SJSA1 (cell line): ENCODE data around the gene TCF12. TPM values are rescaled to one million over a fixed set of nuclear protein-coding genes. Genes with fewer than 3 reads are reported as not detected.

Source experiments
- DNase-seq, 2 experiments: peaks; one replicate each; pipeline ENCODE4 v3.0.0-alpha.2; 2015 to 2020; ENCODE audit warnings: low spot score in 2 of 2, low read depth in 1 of 2
- H3K27ac ChIP-seq: fragments of 250-450 bp; sonication (Bioruptor Pico); 2 replicates; pipeline ENCODE4 v1.5.1; 2020; ENCODE audit warnings: mild to moderate bottlenecking, moderate library complexity
- H3K27me3 ChIP-seq: fragments of 250-450 bp; sonication (Bioruptor Pico); replicated peaks from 2 replicates; pipeline ENCODE4 v1.5.1; 2020; ENCODE audit warnings: mild to moderate bottlenecking, moderate library complexity
- H3K36me3 ChIP-seq: fragments of 250-450 bp; sonication (Bioruptor Pico); 2 replicates; pipeline ENCODE4 v1.5.1; 2020; ENCODE audit warnings: mild to moderate bottlenecking
- H3K4me1 ChIP-seq: fragments of 250-450 bp; sonication (Bioruptor Pico); replicated peaks from 2 replicates; pipeline ENCODE4 v1.6.1; 2021; ENCODE audit warnings: mild to moderate bottlenecking
- H3K4me3 ChIP-seq: fragments of 250-450 bp; sonication (Bioruptor Pico); 2 replicates; pipeline ENCODE4 v1.5.1; 2020; ENCODE audit warnings: mild to moderate bottlenecking
- H3K9me3 ChIP-seq: fragments of 250-450 bp; sonication (Bioruptor Pico); replicated peaks from 2 replicates; pipeline ENCODE4 v1.5.1; 2020; ENCODE audit warnings: mild to moderate bottlenecking
- total RNA-seq: library from RNA; depleted of rRNA; stranded (reverse); fragments of >200 nt; shearing (Covaris generic); gene quantifications from 2 replicates; pipeline ENCODE4 v1.2.3, GENCODE V29; 2014

The TCF12 gene
- total RNA-seq, 1 experiment from 2014 or later = 69.5 TPM

- H3K4me1 ChIP-seq = peaks cover 18% of the 10 kb centered on the region
- DNase-seq = no peak
Observed at GRCh38 chr15:57305009-57305408, 386.6 kb downstream of the TCF12 start.

GRCh38 chr15:57306161-57306943 is 387.9 kb downstream of the TCF12 start:
- Histone ChIP-seq H3K27me3 (no peaks in the 10 kb centered on the region), H3K4me1 (peaks cover 17% of the 10 kb centered on the region), H3K27ac (peak overlapping the region; percentile 60), H3K36me3 (no peaks in the 10 kb centered on the region), H3K4me3 (peak overlapping the region; percentile 42), H3K9me3 (no peaks in the 10 kb centered on the region)
- peak; percentile 90 to 94 for DNase-seq

More at GRCh38 chr15:57305009-57305408, 386.6 kb downstream of the TCF12 start:
- Histone ChIP-seq H3K4me3 (no peak overlapping the region), H3K9me3 (no peaks in the 10 kb centered on the region), H3K27me3 (no peaks in the 10 kb centered on the region), H3K27ac (no peak overlapping the region), H3K36me3 (no peaks in the 10 kb centered on the region)

- Histone ChIP-seq H3K4me3 (peak overlapping the region; percentile 42), H3K27me3 (no peaks in the 10 kb centered on the region), H3K36me3 (no peaks in the 10 kb centered on the region), H3K4me1 (peaks cover 17% of the 10 kb centered on the region), H3K9me3 (no peaks in the 10 kb centered on the region), H3K27ac (peak overlapping the region; percentile 60)
- no peak for DNase-seq
Observed at GRCh38 chr15:57306944-57307411, 388.5 kb downstream of the TCF12 start.

- no peak overlapping the region for H3K4me3 ChIP-seq
- DNase-seq = no peak
- H3K27me3 ChIP-seq = no peaks in the 10 kb centered on the region
- H3K27ac ChIP-seq = no peak overlapping the region
- no peaks in the 10 kb centered on the region for H3K36me3 ChIP-seq
- H3K4me1 ChIP-seq = peaks cover 17% of the 10 kb centered on the region
- H3K9me3 ChIP-seq = no peaks in the 10 kb centered on the region
Observed at GRCh38 chr15:57307527-57308169, 389.2 kb downstream of the TCF12 start.

- H3K4me3 ChIP-seq = no peak overlapping the region
- no peak for DNase-seq
- H3K27me3 ChIP-seq = no peaks in the 10 kb centered on the region
- H3K4me1 ChIP-seq = peaks cover 17% of the 10 kb centered on the region
- H3K36me3 ChIP-seq = no peaks in the 10 kb centered on the region
- no peaks in the 10 kb centered on the region for H3K9me3 ChIP-seq
- no peak overlapping the region for H3K27ac ChIP-seq
Observed at GRCh38 chr15:57308170-57308545, 389.7 kb downstream of the TCF12 start.

- no peak for DNase-seq
- no peak overlapping the region for H3K4me3 ChIP-seq
Observed at GRCh38 chr15:57309856-57310760, 391.7 kb downstream of the TCF12 start.

GRCh38 chr15:57310876-57311275 is 392.4 kb downstream of the TCF12 start:
- Histone ChIP-seq H3K4me3 (no peak overlapping the region), H3K4me1 (peaks cover 13% of the 10 kb centered on the region), H3K9me3 (no peaks in the 10 kb centered on the region), H3K36me3 (no peaks in the 10 kb centered on the region), H3K27ac (no peak overlapping the region), H3K27me3 (no peaks in the 10 kb centered on the region)
- no peak for DNase-seq

More at GRCh38 chr15:57309856-57310760, 391.7 kb downstream of the TCF12 start:
- Histone ChIP-seq H3K9me3 (no peaks in the 10 kb centered on the region), H3K36me3 (no peaks in the 10 kb centered on the region), H3K27me3 (no peaks in the 10 kb centered on the region), H3K27ac (no peak overlapping the region), H3K4me1 (peaks cover 17% of the 10 kb centered on the region)

GRCh38 chr15:57312006-57312317 is 393.5 kb downstream of the TCF12 start:
- peaks cover 4% of the 10 kb centered on the region for H3K4me1 ChIP-seq
- no peaks in the 10 kb centered on the region for H3K36me3 ChIP-seq
- DNase-seq = no peak
- no peak overlapping the region for H3K27ac ChIP-seq
- no peaks in the 10 kb centered on the region for H3K27me3 ChIP-seq
- no peak overlapping the region for H3K4me3 ChIP-seq
- H3K9me3 ChIP-seq = no peaks in the 10 kb centered on the region

- Histone ChIP-seq H3K27ac (no peak overlapping the region), H3K27me3 (no peaks in the 10 kb centered on the region), H3K4me3 (no peak overlapping the region), H3K36me3 (no peaks in the 10 kb centered on the region), H3K9me3 (no peaks in the 10 kb centered on the region), H3K4me1 (no peaks in the 10 kb centered on the region; the same call in 1 of the 2 replicates)
- DNase-seq = no peak
Observed at GRCh38 chr15:57312318-57313133, 394.1 kb downstream of the TCF12 start.

- no peak for DNase-seq
- no peaks in the 10 kb centered on the region for H3K27me3 ChIP-seq
- H3K4me1 ChIP-seq = no peaks in the 10 kb centered on the region
- H3K27ac ChIP-seq = no peak overlapping the region
- H3K4me3 ChIP-seq = no peak overlapping the region
- H3K9me3 ChIP-seq = no peaks in the 10 kb centered on the region
- H3K36me3 ChIP-seq = no peaks in the 10 kb centered on the region
Observed at GRCh38 chr15:57313134-57313483, 394.7 kb downstream of the TCF12 start.

GRCh38 chr15:57314221-57314620 is 395.8 kb downstream of the TCF12 start:
- H3K36me3 ChIP-seq = no peaks in the 10 kb centered on the region
- H3K9me3 ChIP-seq = no peaks in the 10 kb centered on the region
- H3K27ac ChIP-seq = no peak overlapping the region
- H3K4me1 ChIP-seq = no peaks in the 10 kb centered on the region
- no peak for DNase-seq
- H3K4me3 ChIP-seq = no peak overlapping the region
- H3K27me3 ChIP-seq = no peaks in the 10 kb centered on the region

- DNase-seq = no peak
- H3K9me3 ChIP-seq = no peaks in the 10 kb centered on the region
- no peaks in the 10 kb centered on the region for H3K36me3 ChIP-seq
- H3K27ac ChIP-seq = no peak overlapping the region
- peaks cover 4% of the 10 kb centered on the region for H3K4me1 ChIP-seq
- no peak overlapping the region for H3K4me3 ChIP-seq
- no peaks in the 10 kb centered on the region for H3K27me3 ChIP-seq
Observed at GRCh38 chr15:57316451-57316850, 398.0 kb downstream of the TCF12 start.

- Histone ChIP-seq H3K27me3 (no peaks in the 10 kb centered on the region), H3K4me3 (no peak overlapping the region)
Observed at GRCh38 chr15:57319226-57319918, 400.9 kb downstream of the TCF12 start.

More at GRCh38 chr15:57319226-57319918, 400.9 kb downstream of the TCF12 start:
- Histone ChIP-seq H3K27ac (no peak overlapping the region), H3K9me3 (no peaks in the 10 kb centered on the region), H3K4me1 (peaks cover 15% of the 10 kb centered on the region), H3K36me3 (no peaks in the 10 kb centered on the region)
- DNase-seq = no peak
